ENCODE data around the gene DLG2.

The DLG2 gene

GRCh38 chr11:83909579-83910534 lies 1717.3 kb downstream of the DLG2 start:
- no peak overlapping the region for H3K4me3 ChIP-seq (ENCODE audit: low read depth, low read length)
- TF ChIP-seq CTCF (IDR thresholded peaks at IDR 0.05; ENCODE audit: borderline replicate concordance, insufficient read depth, low read depth, low read length): no peak

- no peak for TF ChIP-seq CTCF (IDR thresholded peaks at IDR 0.05; ENCODE audit: borderline replicate concordance, insufficient read depth, low read depth, low read length)
- no peak overlapping the region for H3K4me3 ChIP-seq (ENCODE audit: low read depth, low read length)
Observed at GRCh38 chr11:83908298-83908856, 1718.8 kb downstream of the DLG2 start.

GRCh38 chr11:83895516-83895915 lies 1731.6 kb downstream of the DLG2 start:
- no peak overlapping the region for H3K4me3 ChIP-seq (ENCODE audit: low read depth, low read length)
- TF ChIP-seq CTCF (IDR thresholded peaks at IDR 0.05; ENCODE audit: borderline replicate concordance, insufficient read depth, low read depth, low read length): no peak

- TF ChIP-seq CTCF (IDR thresholded peaks at IDR 0.05; ENCODE audit: borderline replicate concordance, insufficient read depth, low read depth, low read length): no peak
- no peak overlapping the region for H3K4me3 ChIP-seq (ENCODE audit: low read depth, low read length)
Observed at GRCh38 chr11:83881428-83881827, 1745.7 kb downstream of the DLG2 start.

GRCh38 chr11:83871054-83871453 lies 1756.1 kb downstream of the DLG2 start:
- TF ChIP-seq CTCF (IDR thresholded peaks at IDR 0.05; ENCODE audit: borderline replicate concordance, insufficient read depth, low read depth, low read length): no peak
- H3K4me3 ChIP-seq (ENCODE audit: low read depth, low read length): no peak overlapping the region

GRCh38 chr11:83866655-83867054 lies 1760.5 kb downstream of the DLG2 start:
- no peak overlapping the region for H3K4me3 ChIP-seq (ENCODE audit: low read depth, low read length)
- TF ChIP-seq CTCF (IDR thresholded peaks at IDR 0.05; ENCODE audit: borderline replicate concordance, insufficient read depth, low read depth, low read length): no peak

All from GM12875 (cell line).